SK-MEL-5 (cell line): ENCODE measurements around the gene RANBP1. TPM values are rescaled to one million over a fixed set of nuclear protein-coding genes. Genes with fewer than 3 reads are reported as not detected.
"Not testable (repeated sequence)": the region's sequence is repeated elsewhere in the genome, so short reads cannot be mapped to it uniquely, and the experiment has no call there.

ENCODE experiments used
- DNase-seq: peaks from one replicate; pipeline ENCODE4 v3.0.0-alpha.2; 2016; ENCODE audit warnings: low read depth, low spot score
- in situ Hi-C: cut with HindIII; loops from 2 replicates; pipeline ENCODE4 v1.10.0; 2016; ENCODE audit warnings: low sequenced_read_pairs, high pct_unique_total_duplicates, low pct_unique_long_range_greater_than_20kb
- total RNA-seq: library from RNA; depleted of rRNA; stranded (reverse); fragments of >200 nt; shearing (Covaris generic); gene quantifications from 2 replicates; pipeline ENCODE4 v1.2.3, GENCODE V29; 2014

The RANBP1 gene
- total RNA-seq, 1 experiment from 2014 or later: 425 TPM

- DNase-seq: peak; percentile 50
- in situ Hi-C loops: no loop called here
These were observed 39.6 kb downstream of the RANBP1 start for GRCh38 chr22:20155330-20156041.

- no peak for DNase-seq
- in situ Hi-C loops: no loop called here
These were observed 40.1 kb downstream of the RANBP1 start for GRCh38 chr22:20156042-20156389.

GRCh38 chr22:20156611-20157429 lies 40.9 kb downstream of the RANBP1 start:
- in situ Hi-C loops: no loop called here
- DNase-seq: peak; percentile 80

- in situ Hi-C loops: no loop called here
- DNase-seq: no peak
These were observed 41.7 kb downstream of the RANBP1 start for GRCh38 chr22:20157430-20158183.

GRCh38 chr22:20158391-20159036 lies 42.6 kb downstream of the RANBP1 start:
- no peak for DNase-seq
- in situ Hi-C loops: no loop called here

- in situ Hi-C loops: no loop called here
These were observed 43.2 kb downstream of the RANBP1 start for GRCh38 chr22:20159076-20159475.

GRCh38 chr22:20159531-20159930 lies 43.6 kb downstream of the RANBP1 start:
- in situ Hi-C loops: not testable (repeated sequence)

More at GRCh38 chr22:20159076-20159475, 43.2 kb downstream of the RANBP1 start:
- DNase-seq: peak; percentile 20

GRCh38 chr22:20160041-20160440 lies 44.1 kb downstream of the RANBP1 start:
- in situ Hi-C loops: no loop called here
- DNase-seq: no peak

More at GRCh38 chr22:20159531-20159930, 43.6 kb downstream of the RANBP1 start:
- not testable (repeated sequence) for DNase-seq

GRCh38 chr22:20164863-20165262 lies 49.0 kb downstream of the RANBP1 start:
- in situ Hi-C loops: no loop called here
- no peak for DNase-seq

GRCh38 chr22:20165421-20165820 lies 49.5 kb downstream of the RANBP1 start:
- in situ Hi-C loops: no loop called here
- DNase-seq: no peak

GRCh38 chr22:20165913-20166312 lies 50.0 kb downstream of the RANBP1 start:
- no peak for DNase-seq
- in situ Hi-C loops: no loop called here

- in situ Hi-C loops: no loop called here
- DNase-seq: no peak
These were observed 50.8 kb downstream of the RANBP1 start for GRCh38 chr22:20166703-20167102.

GRCh38 chr22:20167643-20168322 lies 51.9 kb downstream of the RANBP1 start:
- no peak for DNase-seq
- in situ Hi-C loops: no loop called here

- no peak for DNase-seq
- in situ Hi-C loops: no loop called here
These were observed 53.4 kb downstream of the RANBP1 start for GRCh38 chr22:20169253-20169822.

- DNase-seq: no peak
- in situ Hi-C loops: no loop called here
These were observed 54.3 kb downstream of the RANBP1 start for GRCh38 chr22:20170170-20170569.

- DNase-seq: no peak
- in situ Hi-C loops: no loop called here
These were observed 55.6 kb downstream of the RANBP1 start for GRCh38 chr22:20171288-20172140.
